ENCODE measurements around the gene SP6.

SP6 gene

GRCh38 chr17:47831003-47831933 is 19.7 kb downstream of the SP6 start, which contains the start of the genes LRRC46 and MRPL10:
LRRC46 (plus strand) TSS chr17:47831670; CDS start chr17:47831990, 320 bp downstream.
MRPL10 (minus strand) TSS chr17:47831541; CDS start chr17:47831511, 30 bp downstream.
- peak; percentile 96 for DNase-seq

- DNase-seq = no peak
Observed at GRCh38 chr17:47830396-47831002, 20.5 kb downstream of the SP6 start.

GRCh38 chr17:47829870-47830269 is 21.1 kb downstream of the SP6 start:
- no peak for DNase-seq

GRCh38 chr17:47823519-47823918 is 27.4 kb downstream of the SP6 start:
- DNase-seq = no peak

GRCh38 chr17:47822785-47823184 is 28.2 kb downstream of the SP6 start:
- no peak for DNase-seq

GRCh38 chr17:47821424-47822391 is 29.3 kb downstream of the SP6 start, which contains the start of gene OSBPL7:
OSBPL7 (minus strand) TSS chr17:47821794; CDS start chr17:47820278, 1,516 bp downstream.
- DNase-seq = peak; percentile 86

- no peak for DNase-seq
Observed at GRCh38 chr17:47821031-47821423, 29.9 kb downstream of the SP6 start.

GRCh38 chr17:47820033-47820789 is 30.8 kb downstream of the SP6 start:
- no peak for DNase-seq

- DNase-seq = no peak
Observed at GRCh38 chr17:47819475-47819874, 31.5 kb downstream of the SP6 start.

GRCh38 chr17:47818002-47818695 is 32.8 kb downstream of the SP6 start:
- no peak for DNase-seq

GRCh38 chr17:47816947-47817346 is 34.0 kb downstream of the SP6 start:
- no peak for DNase-seq

GRCh38 chr17:47816111-47816735 is 34.7 kb downstream of the SP6 start:
- DNase-seq = no peak

GRCh38 chr17:47815106-47815918 is 35.7 kb downstream of the SP6 start:
- DNase-seq = no peak

GRCh38 chr17:47813512-47814031 is 37.4 kb downstream of the SP6 start:
- DNase-seq = no peak

GRCh38 chr17:47813077-47813476 is 37.9 kb downstream of the SP6 start:
- no peak for DNase-seq

GRCh38 chr17:47812146-47812920 is 38.6 kb downstream of the SP6 start:
- DNase-seq = no peak

- no peak for DNase-seq
Observed at GRCh38 chr17:47811709-47812108, 39.3 kb downstream of the SP6 start.

- DNase-seq = no peak
Observed at GRCh38 chr17:47810901-47811635, 39.9 kb downstream of the SP6 start.
